Brain pericyte (primary cell): ENCODE measurements around the gene CALU.
A peak's percentile ranks its signal among the peaks of the same experiment; 100 is the strongest.

Experiments
- DNase-seq: peaks from one replicate; pipeline ENCODE4 v3.0.0-alpha.2; 2012; ENCODE audit warnings: low read depth, low spot score

Gene CALU

GRCh38 chr7:128724743-128725142, 14.4 kb upstream of the CALU start:
- no peak for DNase-seq

GRCh38 chr7:128725531-128725930, 13.6 kb upstream of the CALU start:
- no peak for DNase-seq

- no peak for DNase-seq
Measured at GRCh38 chr7:128726059-128726736, 13.0 kb upstream of the CALU start.

GRCh38 chr7:128726737-128727072, 12.5 kb upstream of the CALU start:
- DNase-seq = no peak

GRCh38 chr7:128727239-128727638, 11.9 kb upstream of the CALU start:
- DNase-seq = no peak

- DNase-seq = no peak
Measured at GRCh38 chr7:128728598-128728997, 10.6 kb upstream of the CALU start.

GRCh38 chr7:128729494-128729893, 9.7 kb upstream of the CALU start:
- no peak for DNase-seq

GRCh38 chr7:128731184-128731583, 8.0 kb upstream of the CALU start:
- DNase-seq = no peak

GRCh38 chr7:128732521-128733277, 6.5 kb upstream of the CALU start:
- DNase-seq = no peak

- DNase-seq = no peak
Measured at GRCh38 chr7:128733278-128733645, 5.9 kb upstream of the CALU start.

- no peak for DNase-seq
Measured at GRCh38 chr7:128734890-128735289, 4.3 kb upstream of the CALU start.

GRCh38 chr7:128735436-128735835, 3.7 kb upstream of the CALU start:
- DNase-seq = no peak

GRCh38 chr7:128737441-128737840, 1.7 kb upstream of the CALU start:
- DNase-seq = no peak

- DNase-seq = no peak
Measured at GRCh38 chr7:128737867-128738385, 1.2 kb upstream of the CALU start.

GRCh38 chr7:128738570-128739047, 550 bp upstream of the CALU start:
- peak; percentile 34 for DNase-seq

GRCh38 chr7:128739990-128740682, 977 bp downstream of the CALU start:
- DNase-seq = no peak

- peak; percentile 55 for DNase-seq
Measured at GRCh38 chr7:128740996-128741395, 1.8 kb downstream of the CALU start.

- DNase-seq = no peak
Measured at GRCh38 chr7:128741491-128741890, 2.3 kb downstream of the CALU start.

GRCh38 chr7:128742206-128742605, 3.0 kb downstream of the CALU start:
- DNase-seq = no peak

- DNase-seq = no peak
Measured at GRCh38 chr7:128743112-128743772, 4.1 kb downstream of the CALU start.

- DNase-seq = no peak
Measured at GRCh38 chr7:128744366-128744905, 5.3 kb downstream of the CALU start.

GRCh38 chr7:128745706-128746105, 6.5 kb downstream of the CALU start:
- DNase-seq = no peak
